Parathyroid adenoma (tissue), 2 donors: ENCODE data around the gene CNNM2.

ENCODE experiments used
- H2AFZ ChIP-seq: fragments of 300-600 bp; sonication (generic); one replicate; pipeline ENCODE4 v1.7.0; 2017; ENCODE audit warnings: antibody characterized with exemption, mild to moderate bottlenecking
- H3K27ac ChIP-seq: fragments of 300-600 bp; sonication (generic); one replicate; pipeline ENCODE4 v1.7.0; 2017
- H3K27me3 ChIP-seq: fragments of 300-600 bp; sonication (generic); one replicate; pipeline ENCODE4 v1.7.0; 2017; ENCODE audit warnings: low read length; ENCODE audit not compliant: control insufficient read depth, insufficient read depth
- H3K36me3 ChIP-seq: fragments of 300-600 bp; sonication (generic); one replicate; pipeline ENCODE4 v1.7.0; 2017; ENCODE audit warnings: low read length; ENCODE audit not compliant: control insufficient read depth, insufficient read depth
- H3K4me1 ChIP-seq: fragments of 300-600 bp; sonication (generic); one replicate; pipeline ENCODE4 v1.7.0; 2017; ENCODE audit warnings: control low read depth
- H3K4me2 ChIP-seq: fragments of 300-600 bp; sonication (generic); one replicate; pipeline ENCODE4 v1.7.0; 2017; ENCODE audit warnings: low read length
- H3K4me3 ChIP-seq: fragments of 300-600 bp; sonication (generic); one replicate; pipeline ENCODE4 v1.7.0; 2017; ENCODE audit warnings: low read depth, low read length
- H3K79me2 ChIP-seq: fragments of 300-600 bp; sonication (generic); one replicate; pipeline ENCODE4 v1.7.0; 2017; ENCODE audit warnings: control low read depth
- H3K9ac ChIP-seq: fragments of 300-600 bp; sonication (generic); one replicate; pipeline ENCODE4 v1.7.0; 2017; ENCODE audit warnings: mild to moderate bottlenecking
- H3K9me3 ChIP-seq: fragments of 300-600 bp; sonication (generic); one replicate; pipeline ENCODE4 v1.7.0; 2017; ENCODE audit warnings: low read length; ENCODE audit not compliant: control insufficient read depth
- CTCF ChIP-seq: fragments of 300-600 bp; sonication (generic); IDR thresholded peaks from one replicate; pipeline ENCODE4 v1.7.0; 2017; ENCODE audit warnings: antibody characterized with exemption, mild to moderate bottlenecking
- donor health status: primary hyperparathyroidism.

CNNM2 gene

GRCh38 chr10:102872163-102872562 is 45.9 kb upstream of the CNNM2 start:
- H3K27ac ChIP-seq = no peak overlapping the region
- no peaks in the 10 kb centered on the region for H3K27me3 ChIP-seq
- H3K79me2 ChIP-seq = peaks cover 9% of the 10 kb centered on the region
- no peak overlapping the region for H3K4me3 ChIP-seq
- no peaks in the 10 kb centered on the region for H3K4me1 ChIP-seq
- H3K9me3 ChIP-seq = no peaks in the 10 kb centered on the region
- H2AFZ ChIP-seq = no peak overlapping the region
- TF ChIP-seq CTCF = no peak
- H3K4me2 ChIP-seq = no peak overlapping the region
- H3K36me3 ChIP-seq = no peaks in the 10 kb centered on the region
- H3K9ac ChIP-seq = no peak overlapping the region

- H3K36me3 ChIP-seq = no peaks in the 10 kb centered on the region
- no peak overlapping the region for H2AFZ ChIP-seq
- H3K79me2 ChIP-seq = no peaks in the 10 kb centered on the region
- no peak overlapping the region for H3K4me3 ChIP-seq
- H3K9me3 ChIP-seq = no peaks in the 10 kb centered on the region
- peak overlapping the region; percentile 2 for H3K27ac ChIP-seq
- no peaks in the 10 kb centered on the region for H3K27me3 ChIP-seq
- H3K4me2 ChIP-seq = no peak overlapping the region
- no peak overlapping the region for H3K9ac ChIP-seq
- H3K4me1 ChIP-seq = peaks cover 5% of the 10 kb centered on the region
- TF ChIP-seq CTCF = no peak
These were observed 41.3 kb upstream of the CNNM2 start for GRCh38 chr10:102876747-102877153.

GRCh38 chr10:102878629-102879028 is 39.5 kb upstream of the CNNM2 start:
- Histone ChIP-seq H3K4me3 (peak overlapping the region; percentile 1), H3K27me3 (no peaks in the 10 kb centered on the region), H3K36me3 (no peaks in the 10 kb centered on the region), H2AFZ (peak overlapping the region; percentile 21), H3K9me3 (no peaks in the 10 kb centered on the region), H3K9ac (no peak overlapping the region), H3K79me2 (no peaks in the 10 kb centered on the region), H3K27ac (peak overlapping the region; percentile 77), H3K4me2 (peak overlapping the region; percentile 52), H3K4me1 (peaks cover 5% of the 10 kb centered on the region)
- no peak for TF ChIP-seq CTCF

- Histone ChIP-seq H3K9me3 (no peaks in the 10 kb centered on the region), H3K36me3 (no peaks in the 10 kb centered on the region), H3K9ac (no peak overlapping the region), H3K4me3 (no peak overlapping the region), H3K79me2 (no peaks in the 10 kb centered on the region), H3K27me3 (no peaks in the 10 kb centered on the region), H3K27ac (no peak overlapping the region), H2AFZ (no peak overlapping the region), H3K4me2 (no peak overlapping the region), H3K4me1 (peaks cover 5% of the 10 kb centered on the region)
- TF ChIP-seq CTCF = no peak
These were observed 37.8 kb upstream of the CNNM2 start for GRCh38 chr10:102880256-102880655.

GRCh38 chr10:102888048-102888447 is 30.0 kb upstream of the CNNM2 start:
- Histone ChIP-seq H3K27ac (no peak overlapping the region), H3K4me3 (no peak overlapping the region), H3K4me1 (no peaks in the 10 kb centered on the region), H3K9me3 (no peaks in the 10 kb centered on the region), H3K9ac (no peak overlapping the region), H3K36me3 (no peaks in the 10 kb centered on the region), H3K4me2 (no peak overlapping the region), H3K79me2 (peaks cover 2% of the 10 kb centered on the region), H2AFZ (no peak overlapping the region), H3K27me3 (no peaks in the 10 kb centered on the region)
- no peak for TF ChIP-seq CTCF
